GM13976 (cell line): ENCODE data around the gene PLPP4.

Experiments
- DNase-seq: peaks from one replicate; pipeline ENCODE4 v3.0.0; 2012; ENCODE audit warnings: low spot score
- CTCF ChIP-seq: IDR thresholded peaks from 2 replicates; pipeline ENCODE4 v1.5.1; 2012; ENCODE audit warnings: borderline replicate concordance, mild to moderate bottlenecking; ENCODE audit not compliant: insufficient read depth; ENCODE audit errors: extremely low read depth, missing control alignments, control extremely low read depth
- in situ Hi-C: fragments of 300-500 bp; cut with MboI; formaldehyde crosslinking; loops from one replicate; pipeline ENCODE4 v1.12.0; 2022; ENCODE audit warnings: low sequenced_read_pairs, mixed read lengths, inconsistent platforms; ENCODE audit not compliant: unreplicated experiment

PLPP4 gene

GRCh38 chr10:120575411-120575810 is 118.4 kb downstream of the PLPP4 start:
- in situ Hi-C loops, result no loop called here
- no peak for TF ChIP-seq CTCF
- DNase-seq, result no peak

- in situ Hi-C loops, result no loop called here
- no peak for DNase-seq
- TF ChIP-seq CTCF, result no peak
Measured at GRCh38 chr10:120578134-120578533, 121.1 kb downstream of the PLPP4 start.

- TF ChIP-seq CTCF, result no peak
- in situ Hi-C loops, result no loop called here
- no peak for DNase-seq
Measured at GRCh38 chr10:120578890-120579289, 121.9 kb downstream of the PLPP4 start.

GRCh38 chr10:120580918-120581895 is 124.2 kb downstream of the PLPP4 start:
- in situ Hi-C loops, result no loop called here
- DNase-seq, result no peak
- TF ChIP-seq CTCF, result no peak

- DNase-seq, result no peak
- TF ChIP-seq CTCF, result no peak
- in situ Hi-C loops, result no loop called here
Measured at GRCh38 chr10:120582753-120583152, 125.7 kb downstream of the PLPP4 start.

GRCh38 chr10:120583424-120584108 is 126.5 kb downstream of the PLPP4 start:
- no peak for DNase-seq
- no peak for TF ChIP-seq CTCF
- in situ Hi-C loops, result no loop called here
